ENCODE results near the gene SPINK8. TPM values are rescaled to one million over a fixed set of nuclear protein-coding genes. Genes with fewer than 3 reads are reported as not detected.
"Not testable (repeated sequence)": the region's sequence is repeated elsewhere in the genome, so short reads cannot be mapped to it uniquely, and the experiment has no call there.

The SPINK8 gene
- total RNA-seq, 4 donors from 2014 or later: not detected

- no peaks in the 10 kb centered on the region for H3K36me3 ChIP-seq
- DNase-seq: no peak
- TF ChIP-seq CTCF (IDR thresholded peaks at IDR 0.05) (no peak), POLR2A (IDR thresholded peaks at IDR 0.05) (no peak)
- no peaks in the 10 kb centered on the region for H3K4me1 ChIP-seq
- H3K4me3 ChIP-seq: no peak overlapping the region
- H3K9me3 ChIP-seq: no peaks in the 10 kb centered on the region
- no peaks in the 10 kb centered on the region for H3K27me3 ChIP-seq
- no peak overlapping the region for H3K27ac ChIP-seq
Measured at GRCh38 chr3:48343432-48343831, 10.0 kb upstream of the SPINK8 start.

GRCh38 chr3:48338635-48339034, 5.2 kb upstream of the SPINK8 start:
- H3K9me3 ChIP-seq: no peaks in the 10 kb centered on the region
- H3K4me3 ChIP-seq: no peak overlapping the region
- no peaks in the 10 kb centered on the region for H3K4me1 ChIP-seq
- no peaks in the 10 kb centered on the region for H3K36me3 ChIP-seq
- no peak for DNase-seq
- no peaks in the 10 kb centered on the region for H3K27me3 ChIP-seq
- no peak overlapping the region for H3K27ac ChIP-seq
- TF ChIP-seq CTCF (IDR thresholded peaks at IDR 0.05) (no peak), POLR2A (IDR thresholded peaks at IDR 0.05) (no peak)

DNA sequence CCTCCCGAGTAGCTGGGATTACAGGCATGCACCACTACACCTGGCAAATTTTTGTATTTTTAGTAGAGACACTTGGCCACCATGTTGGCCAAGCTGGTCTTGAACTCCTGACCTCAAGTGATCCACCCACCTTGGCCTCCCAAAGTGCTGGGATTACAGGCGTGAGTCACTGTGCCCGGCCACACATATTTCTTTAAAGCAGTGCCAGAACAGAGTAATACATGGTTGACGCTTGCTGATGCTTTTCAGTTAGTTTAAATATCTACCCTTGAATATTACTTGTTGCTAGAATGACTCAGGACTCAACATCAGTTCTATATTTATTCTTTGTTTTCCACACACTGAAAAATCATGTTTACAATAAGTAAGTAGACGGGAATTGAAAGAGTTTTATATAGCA, 4.1 kb upstream of the SPINK8 start:
- not testable (repeated sequence) for H3K36me3 ChIP-seq, H3K27me3 ChIP-seq, H3K27ac ChIP-seq, H3K4me1 ChIP-seq, DNase-seq, H3K4me3 ChIP-seq, H3K9me3 ChIP-seq

- not testable (repeated sequence) for H3K27me3 ChIP-seq, DNase-seq, H3K36me3 ChIP-seq, H3K9me3 ChIP-seq, H3K4me1 ChIP-seq, H3K4me3 ChIP-seq, H3K27ac ChIP-seq
Measured at GRCh38 chr3:48335286-48335685, 1.8 kb upstream of the SPINK8 start.

DNA sequence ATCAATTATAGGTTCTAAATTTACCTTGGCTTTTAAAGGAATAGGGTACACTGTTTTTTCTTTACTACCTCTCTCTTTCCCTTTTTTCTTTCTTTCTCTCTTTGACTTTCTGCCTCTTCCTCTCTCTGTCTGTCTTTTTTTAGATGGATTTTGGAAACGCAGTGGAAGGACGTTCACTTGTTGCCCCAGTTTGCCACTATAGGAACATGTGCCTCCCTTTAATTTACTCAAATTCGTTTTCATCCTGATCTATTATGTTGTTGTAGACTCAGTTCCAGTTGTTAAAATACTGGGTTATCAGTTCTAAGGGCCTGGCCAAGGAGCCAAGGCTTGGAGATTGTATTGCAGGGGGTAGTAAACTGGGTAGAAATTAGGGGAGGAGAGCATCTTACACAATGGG, 1.1 kb upstream of the SPINK8 start:
- Histone ChIP-seq H3K9me3 (no peaks in the 10 kb centered on the region), H3K4me1 (no peaks in the 10 kb centered on the region), H3K27me3 (no peaks in the 10 kb centered on the region), H3K36me3 (no peaks in the 10 kb centered on the region), H3K27ac (no peak overlapping the region), H3K4me3 (no peak overlapping the region)
- no peak for DNase-seq
- no peak for TF ChIP-seq POLR2A (IDR thresholded peaks at IDR 0.05)
- TF ChIP-seq CTCF (IDR thresholded peaks at IDR 0.05): no peak

DNA sequence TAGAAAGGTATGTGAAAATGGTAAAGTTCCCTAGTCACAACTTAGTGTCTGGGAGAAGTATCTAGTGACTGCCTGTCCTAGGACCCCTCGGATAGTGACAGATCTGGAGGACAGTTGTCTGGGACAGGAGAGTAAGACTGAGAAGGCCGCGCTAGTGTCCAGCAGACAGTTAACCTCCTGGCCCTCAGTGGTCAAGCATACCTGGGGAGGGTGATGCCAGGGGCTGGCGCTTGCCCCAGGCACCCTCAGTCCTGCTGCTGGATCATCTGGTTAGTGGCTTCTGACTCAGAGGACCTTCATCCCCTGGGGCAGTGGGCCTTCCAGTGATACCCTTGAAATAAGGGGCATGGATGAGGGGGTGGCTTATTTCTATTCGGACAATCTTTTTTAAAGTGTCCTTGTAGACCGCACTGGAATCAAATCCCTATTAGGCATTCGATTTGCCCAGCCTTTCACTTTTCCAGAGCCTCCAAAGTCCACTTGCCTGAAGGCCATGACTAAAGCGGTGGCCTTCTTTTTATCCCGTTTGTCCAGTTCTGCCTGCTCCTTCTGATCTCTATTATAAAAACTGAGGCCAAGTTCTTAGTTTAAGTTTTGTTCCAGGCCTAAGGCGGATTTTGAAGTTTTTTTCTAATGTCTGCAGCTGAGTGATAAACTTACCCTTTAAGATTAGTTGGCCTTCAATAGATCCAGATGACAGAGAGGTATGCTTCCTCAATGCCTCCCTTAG, 1.6 kb downstream of the SPINK8 start:
- H3K4me3 ChIP-seq, H3K27ac ChIP-seq, H3K4me1 ChIP-seq, H3K36me3 ChIP-seq, H3K9me3 ChIP-seq, H3K27me3 ChIP-seq, DNase-seq: not testable (repeated sequence)

- no peak overlapping the region for H3K27ac ChIP-seq
- H3K4me3 ChIP-seq: no peak overlapping the region
- TF ChIP-seq POLR2A (IDR thresholded peaks at IDR 0.05) (no peak), CTCF (IDR thresholded peaks at IDR 0.05) (no peak)
- no peaks in the 10 kb centered on the region for H3K4me1 ChIP-seq
- H3K27me3 ChIP-seq: no peaks in the 10 kb centered on the region
- H3K36me3 ChIP-seq: no peaks in the 10 kb centered on the region
- peaks cover 0 to 7% (median 0%) of the 10 kb centered on the region in 4 donors for H3K9me3 ChIP-seq
- no peak for DNase-seq
Measured at GRCh38 chr3:48320996-48321395, 12.5 kb downstream of the SPINK8 start.
